OCI-LY3 (cell line): ENCODE data around the gene ROR1.

Experiments used
- H2AFZ ChIP-seq: fragments of 200-600, 300-600 bp; shearing (Covaris generic); 2 replicates; pipeline ENCODE4 v1.6.0; 2014; ENCODE audit warnings: antibody characterized with exemption, low read depth, low read length
- H3K27ac ChIP-seq: fragments of 200-600, 300-600 bp; sonication (generic); 2 replicates; pipeline ENCODE4 v1.5.1; 2014; ENCODE audit warnings: mild to moderate bottlenecking, low read length, moderate library complexity, mixed read lengths
- H3K27me3 ChIP-seq: fragments of 200-600, 300-600 bp; sonication (generic); 2 replicates; pipeline ENCODE4 v1.6.1; 2014; ENCODE audit warnings: low read depth, low read length, mixed read lengths
- H3K36me3 ChIP-seq: fragments of 200-600, 300-600 bp; sonication (generic); replicated peaks from 2 replicates; pipeline ENCODE3; 2014; ENCODE audit warnings: low read depth, low read length, mixed read lengths
- H3K4me1 ChIP-seq: fragments of 300-600, 200-600 bp; sonication (generic); 2 replicates; pipeline ENCODE4 v1.6.1; 2014; ENCODE audit warnings: low read length, mixed read lengths
- H3K4me2 ChIP-seq: fragments of 200-600, 300-600 bp; sonication (generic); 2 replicates; pipeline ENCODE4 v1.6.1; 2014; ENCODE audit warnings: low read length, mixed read lengths
- H3K4me3 ChIP-seq: fragments of 300-600, 200-600 bp; sonication (generic); 2 replicates; pipeline ENCODE4 v1.5.1; 2014; ENCODE audit warnings: antibody characterized with exemption, mild to moderate bottlenecking, low read length, moderate library complexity
- H3K79me2 ChIP-seq: fragments of 300-600, 200-600 bp; shearing (Covaris generic); 2 replicates; pipeline ENCODE4 v1.6.1; 2014; ENCODE audit warnings: mild to moderate bottlenecking, low read length, mixed read lengths
- H3K9ac ChIP-seq: fragments of 300-600, 200-600 bp; shearing (Covaris generic); 2 replicates; pipeline ENCODE4 v1.6.0; 2014; ENCODE audit warnings: mild to moderate bottlenecking, low read length, moderate library complexity
- H3K9me3 ChIP-seq: fragments of 200-600, 300-600 bp; shearing (Covaris generic); 2 replicates; pipeline ENCODE4 v1.6.1; 2014; ENCODE audit warnings: low read length, mixed read lengths; ENCODE audit not compliant: insufficient read depth
- H4K20me1 ChIP-seq: fragments of 200-600, 300-600 bp; sonication (generic); 2 replicates; pipeline ENCODE4 v1.6.1; 2016; ENCODE audit warnings: low read length, mixed read lengths; ENCODE audit not compliant: insufficient read depth
- EZH2phosphoT487 ChIP-seq: fragments of 200-600 bp; shearing (Covaris generic); IDR thresholded peaks from 2 replicates; pipeline ENCODE4 v1.6.1; 2018; ENCODE audit warnings: antibody characterized with exemption, mixed run types, low read depth
- TF ChIP-seq, protein P1 (sequence below): fragments of 200-600, 300-600 bp; sonication (generic); IDR thresholded peaks from 2 replicates; pipeline ENCODE4 v1.5.1; 2014; ENCODE audit warnings: antibody characterized with exemption, low read length, low read depth

Gene ROR1

DNA sequence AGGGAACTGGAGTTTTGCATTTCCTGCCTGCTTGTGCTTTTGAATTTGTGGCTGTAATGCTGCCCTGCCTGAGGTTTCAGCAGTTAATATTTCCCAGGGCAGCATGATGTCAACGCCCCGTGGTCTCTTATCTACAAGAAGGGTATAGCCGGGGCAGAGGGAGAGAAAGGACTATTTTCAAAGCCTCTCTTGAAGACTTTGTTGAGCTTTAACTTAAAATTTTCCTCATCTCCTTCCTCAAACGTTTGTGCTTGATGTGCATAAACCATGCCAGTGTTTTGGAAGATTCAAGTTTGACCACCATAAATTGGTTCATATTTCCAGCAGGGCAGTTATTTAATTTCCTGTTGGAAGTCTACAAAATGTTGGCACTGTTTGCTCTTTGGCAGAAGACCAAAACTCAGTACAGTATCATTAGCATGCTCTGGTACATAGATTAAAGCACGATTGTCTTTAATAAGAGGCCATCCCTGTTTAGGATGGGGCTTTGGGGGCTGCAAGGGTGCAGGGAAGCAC, 43.4 kb downstream of the ROR1 start:
- Histone ChIP-seq H3K4me3 (no peak overlapping the region), H3K27ac (no peak overlapping the region), H3K4me1 (0 out of 2 replicates have a peak, but pooled peaks cover 3% of the 10 kb centered on the region), H3K9ac (no peak overlapping the region), H3K79me2 (no peaks in the 10 kb centered on the region), H3K9me3 (no peaks in the 10 kb centered on the region), H3K4me2 (no peak overlapping the region), H3K27me3 (no peaks in the 10 kb centered on the region), H4K20me1 (no peaks in the 10 kb centered on the region), H3K36me3 (no peaks in the 10 kb centered on the region), H2AFZ (no peak overlapping the region)
- no peak for TF ChIP-seq EZH2phosphoT487
- TF ChIP-seq, protein P1, sequence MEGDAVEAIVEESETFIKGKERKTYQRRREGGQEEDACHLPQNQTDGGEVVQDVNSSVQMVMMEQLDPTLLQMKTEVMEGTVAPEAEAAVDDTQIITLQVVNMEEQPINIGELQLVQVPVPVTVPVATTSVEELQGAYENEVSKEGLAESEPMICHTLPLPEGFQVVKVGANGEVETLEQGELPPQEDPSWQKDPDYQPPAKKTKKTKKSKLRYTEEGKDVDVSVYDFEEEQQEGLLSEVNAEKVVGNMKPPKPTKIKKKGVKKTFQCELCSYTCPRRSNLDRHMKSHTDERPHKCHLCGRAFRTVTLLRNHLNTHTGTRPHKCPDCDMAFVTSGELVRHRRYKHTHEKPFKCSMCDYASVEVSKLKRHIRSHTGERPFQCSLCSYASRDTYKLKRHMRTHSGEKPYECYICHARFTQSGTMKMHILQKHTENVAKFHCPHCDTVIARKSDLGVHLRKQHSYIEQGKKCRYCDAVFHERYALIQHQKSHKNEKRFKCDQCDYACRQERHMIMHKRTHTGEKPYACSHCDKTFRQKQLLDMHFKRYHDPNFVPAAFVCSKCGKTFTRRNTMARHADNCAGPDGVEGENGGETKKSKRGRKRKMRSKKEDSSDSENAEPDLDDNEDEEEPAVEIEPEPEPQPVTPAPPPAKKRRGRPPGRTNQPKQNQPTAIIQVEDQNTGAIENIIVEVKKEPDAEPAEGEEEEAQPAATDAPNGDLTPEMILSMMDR: no peak

DNA sequence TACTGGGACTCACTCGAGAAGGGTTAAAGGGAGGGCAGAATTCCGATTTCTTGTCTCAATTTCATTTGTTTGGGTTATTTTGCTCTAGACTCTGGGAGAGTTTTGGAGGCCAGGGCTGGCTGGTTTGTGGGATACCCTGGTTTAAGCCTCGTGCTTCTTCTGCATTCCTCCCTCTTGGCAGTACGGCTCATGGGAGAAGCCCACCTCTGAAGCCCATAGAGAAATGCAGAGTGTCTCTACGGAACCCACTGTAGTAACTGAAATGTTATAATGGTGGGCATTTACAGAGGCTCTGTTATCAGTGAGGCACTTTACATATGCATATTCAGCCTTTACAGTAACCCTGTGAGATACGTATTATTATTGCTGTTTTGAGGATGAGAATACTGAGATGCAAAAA, 43.9 kb downstream of the ROR1 start:
- TF ChIP-seq, protein P1: no peak
- no peak for TF ChIP-seq EZH2phosphoT487
- Histone ChIP-seq H2AFZ (no peak overlapping the region), H3K36me3 (no peaks in the 10 kb centered on the region), H3K79me2 (no peaks in the 10 kb centered on the region), H3K9me3 (no peaks in the 10 kb centered on the region), H3K4me3 (no peak overlapping the region), H3K9ac (no peak overlapping the region), H3K4me2 (no peak overlapping the region), H3K27ac (no peak overlapping the region), H3K4me1 (0 out of 2 replicates have a peak, but pooled peaks cover 3% of the 10 kb centered on the region), H4K20me1 (no peaks in the 10 kb centered on the region), H3K27me3 (no peaks in the 10 kb centered on the region)

- TF ChIP-seq, protein P1: no peak
- TF ChIP-seq EZH2phosphoT487: no peak
- H3K9ac ChIP-seq: no peak overlapping the region
- H3K9me3 ChIP-seq: no peaks in the 10 kb centered on the region
- H2AFZ ChIP-seq: no peak overlapping the region
- H3K79me2 ChIP-seq: no peaks in the 10 kb centered on the region
- H4K20me1 ChIP-seq: no peaks in the 10 kb centered on the region
- H3K27me3 ChIP-seq: no peaks in the 10 kb centered on the region
- no peak overlapping the region for H3K4me2 ChIP-seq
- H3K4me3 ChIP-seq: no peak overlapping the region
- 0 out of 2 replicates have a peak, but pooled peaks cover 2% of the 10 kb centered on the region for H3K4me1 ChIP-seq
- no peaks in the 10 kb centered on the region for H3K36me3 ChIP-seq
- no peak overlapping the region for H3K27ac ChIP-seq
Observed at GRCh38 chr1:63818567-63819325, 44.9 kb downstream of the ROR1 start.

DNA sequence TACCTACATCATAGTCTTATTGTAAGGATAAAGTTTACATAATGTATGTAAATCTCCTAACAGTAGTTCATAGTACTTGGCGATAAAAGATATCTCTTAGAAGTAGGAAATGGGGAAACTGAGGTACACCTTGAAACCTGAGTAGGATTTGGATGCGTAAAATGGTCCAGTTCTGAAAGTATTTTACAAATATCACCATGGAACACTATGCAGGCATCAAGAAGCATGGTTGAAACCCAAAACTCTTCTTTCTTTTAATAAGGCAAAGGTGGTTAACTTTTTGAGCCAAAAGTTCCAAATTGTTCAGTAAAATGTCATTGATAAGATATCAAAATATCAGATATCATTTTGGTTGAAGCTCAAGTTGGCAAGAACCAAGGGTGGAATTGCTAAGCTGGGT, 46.0 kb downstream of the ROR1 start:
- Histone ChIP-seq H3K4me1 (no peaks in the 10 kb centered on the region), H3K9me3 (no peaks in the 10 kb centered on the region)
- TF ChIP-seq, protein P1: no peak
- no peak for TF ChIP-seq EZH2phosphoT487

More for the DNA sequence above, 46.0 kb downstream of the ROR1 start:
- H3K27me3 ChIP-seq: no peaks in the 10 kb centered on the region
- no peaks in the 10 kb centered on the region for H3K36me3 ChIP-seq
- no peak overlapping the region for H3K4me3 ChIP-seq
- no peaks in the 10 kb centered on the region for H3K79me2 ChIP-seq
- no peaks in the 10 kb centered on the region for H4K20me1 ChIP-seq
- no peak overlapping the region for H3K4me2 ChIP-seq
- no peak overlapping the region for H2AFZ ChIP-seq
- H3K27ac ChIP-seq: no peak overlapping the region
- H3K9ac ChIP-seq: no peak overlapping the region
